Aortic smooth muscle cell (primary cell): ENCODE data around the gene NDN. TPM values are rescaled to one million over a fixed set of nuclear protein-coding genes. Genes with fewer than 3 reads are reported as not detected.

ENCODE experiments used
- total RNA-seq: library from RNA; depleted of rRNA; stranded (reverse); fragments of >200 nt; gene quantifications from 2 replicates; pipeline ENCODE4 v1.2.3, GENCODE V29; 2014

NDN gene
- total RNA-seq = 39.4 and 42.4 TPM in 2 replicates

GRCh38 chr15:23687143-23687470 lies at the start of gene NDN:
TSS of gene NDN (minus strand) at chr15:23687305. CDS start at chr15:23687217, 88 bp downstream.

GRCh38 chr15:23647421-23648370 lies 39.4 kb downstream of the NDN start, which contains the start of gene MAGEL2:
TSS of gene MAGEL2 (minus strand) at chr15:23647867. CDS start at chr15:23647742, 125 bp downstream.

Other genes with a start within 250 kb of the NDN start
- gene GOLGA6L2, start 240.1 kb downstream of the NDN start, total RNA-seq = not detected in 2 replicates
- gene MKRN3, start 121.6 kb downstream of the NDN start, total RNA-seq = 0.06 TPM in 1 of 2 replicates, not detected in the other
- gene MAGEL2, start 39.4 kb downstream of the NDN start, total RNA-seq = 0.06 TPM in 1 of 2 replicates, not detected in the other